Tongue (tissue), 2 donors: ENCODE data around the gene TBK1. TPM values are rescaled to one million over a fixed set of nuclear protein-coding genes. Genes with fewer than 3 reads are reported as not detected.

Source experiments
- DNase-seq: peaks from one replicate; pipeline ENCODE4 v3.0.0-alpha.2; 2015
- total RNA-seq: library from RNA; depleted of rRNA; stranded (reverse); fragments of >200 nt; gene quantifications from one replicate; pipeline ENCODE4 v1.2.3, GENCODE V29; 2014

TBK1 gene
- total RNA-seq, 1 donor from 2014 or later = 24.7 TPM

DNA sequence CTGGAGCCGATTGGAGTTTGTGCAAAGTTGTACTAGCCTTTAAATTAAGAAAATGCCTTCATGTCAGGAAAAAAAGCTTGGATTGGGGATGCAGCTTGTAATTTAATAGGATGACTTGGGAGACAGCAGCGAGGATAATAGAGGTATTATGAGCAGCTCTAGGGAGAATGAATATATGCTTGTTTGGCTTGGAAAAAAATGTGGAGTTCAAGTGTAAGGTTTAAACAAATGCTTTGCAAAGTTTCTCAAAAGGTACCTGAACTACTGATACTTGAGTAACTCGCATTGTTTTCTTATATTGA, 93.1 kb downstream of the TBK1 start:
- no peak for DNase-seq

DNA sequence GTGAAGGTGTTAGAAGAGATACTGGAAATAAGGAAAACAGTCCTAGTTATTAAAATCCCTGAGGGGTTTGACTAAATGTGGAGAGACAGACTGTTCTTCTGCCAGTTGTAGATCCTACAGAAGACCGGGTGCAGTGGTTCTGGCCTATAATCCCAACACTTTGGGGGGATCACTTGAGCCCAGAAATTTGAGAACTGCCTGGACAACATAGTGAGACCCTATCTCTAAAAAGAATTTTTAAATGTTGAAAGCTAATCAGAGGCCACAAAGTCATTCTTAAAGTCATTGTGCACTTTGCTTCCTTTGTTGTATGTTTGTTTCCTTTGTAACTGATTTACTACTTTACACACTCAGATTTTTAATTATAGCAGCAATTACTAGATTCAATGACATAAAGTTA, 97.2 kb downstream of the TBK1 start:
- no peak for DNase-seq

DNA sequence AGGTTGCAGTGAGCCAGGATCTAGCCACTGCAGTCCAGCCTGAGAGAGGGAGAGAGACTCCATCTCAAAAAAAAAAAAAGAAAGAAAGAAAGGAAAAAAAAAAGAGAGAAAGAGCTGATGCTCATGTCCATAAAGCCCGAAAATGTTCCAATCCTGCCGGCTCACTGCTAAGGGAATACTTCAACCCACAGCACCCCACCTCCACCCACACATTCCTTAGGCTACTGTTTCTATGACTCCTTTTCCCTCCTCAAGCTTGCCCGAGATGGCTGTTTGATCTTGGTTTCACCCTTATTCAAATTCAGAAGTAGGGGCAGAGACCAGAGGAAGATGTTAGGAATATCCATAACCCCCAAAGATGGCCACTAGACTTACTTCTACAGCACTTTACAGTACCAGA, 98.8 kb downstream of the TBK1 start:
- no peak for DNase-seq

DNA sequence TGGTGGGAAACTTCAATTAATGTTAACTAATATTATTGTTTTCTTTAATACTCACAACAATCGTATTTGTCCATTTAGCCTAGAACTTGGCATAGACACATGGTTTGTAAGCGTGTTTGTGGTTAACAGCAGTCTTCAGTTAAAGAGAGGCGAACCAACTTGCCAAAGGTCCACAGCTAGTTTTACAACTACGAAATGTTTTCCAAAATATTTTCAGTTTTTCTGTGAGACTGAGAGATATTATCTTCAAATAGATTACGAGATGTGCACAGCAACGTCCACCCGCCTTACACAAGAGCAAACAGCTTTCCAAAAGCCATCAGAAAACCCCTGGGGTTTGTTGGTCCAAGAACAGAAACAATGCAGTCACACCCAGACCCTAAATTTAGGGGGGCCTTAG, 99.8 kb downstream of the TBK1 start:
- DNase-seq = no peak

Other genes with a start within 250 kb of the TBK1 start
- 7.6 TPM for gene KICS2, start 229.8 kb upstream of the TBK1 start, total RNA-seq
- gene C12orf56, start 61.4 kb upstream of the TBK1 start, total RNA-seq = 0.92 TPM
- gene XPOT, start 47.7 kb upstream of the TBK1 start, total RNA-seq = 37.0 TPM
- gene RASSF3, start 158.4 kb downstream of the TBK1 start, total RNA-seq = 31.2 TPM